Liver (tissue), 9 donors: ENCODE data around the gene KCTD2. TPM values are rescaled to one million over a fixed set of nuclear protein-coding genes. Genes with fewer than 3 reads are reported as not detected.

Source experiments
- DNase-seq: peaks from one replicate; pipeline ENCODE4 v3.0.0-alpha.2; 2017; ENCODE audit warnings: low spot score
- H3K27ac ChIP-seq, 2 donors: one replicate each; pipeline ENCODE4 v1.7.0; 2013; ENCODE audit warnings: inconsistent platforms in 2 of 2, low read length in 2 of 2, control low read depth in 1 of 2, low read depth in 1 of 2, mild to moderate bottlenecking in 1 of 2
- H3K27me3 ChIP-seq, 4 donors: one replicate each; pipeline versions ENCODE4 v1.6.1 to v1.7.0; 2013; ENCODE audit warnings: low read length in 3 of 4, inconsistent platforms in 1 of 4, mild to moderate bottlenecking in 1 of 4, moderate library complexity in 1 of 4; ENCODE audit not compliant: control insufficient read depth in 4 of 4, insufficient read depth in 4 of 4
- H3K36me3 ChIP-seq, 4 donors: one replicate each; pipeline versions ENCODE4 v1.6.1 to v1.7.0; 2013; ENCODE audit warnings: low read length in 3 of 4, mild to moderate bottlenecking in 3 of 4, low read depth in 1 of 4, moderate library complexity in 1 of 4; ENCODE audit not compliant: control insufficient read depth in 4 of 4, insufficient read depth in 3 of 4
- H3K4me1 ChIP-seq, 4 donors: one replicate each; pipeline versions ENCODE4 v1.6.1 to v1.7.0; 2013; ENCODE audit warnings: low read length in 3 of 4, mild to moderate bottlenecking in 3 of 4, moderate library complexity in 1 of 4; ENCODE audit not compliant: control insufficient read depth in 4 of 4, insufficient read depth in 4 of 4
- H3K4me3 ChIP-seq, 3 donors: one replicate each; pipeline versions ENCODE4 v1.6.1 to v1.7.0; 2013; ENCODE audit warnings: low read length in 3 of 3, control low read depth in 1 of 3, low read depth in 1 of 3, mild to moderate bottlenecking in 1 of 3
- H3K9ac ChIP-seq, 2 donors: one replicate each; pipeline ENCODE4 v1.7.0; 2013; ENCODE audit warnings: low read length in 2 of 2, mild to moderate bottlenecking in 2 of 2, moderate library complexity in 2 of 2, control low read depth in 1 of 2, low read depth in 1 of 2
- H3K9me3 ChIP-seq, 4 donors: one replicate each; pipeline versions ENCODE4 v1.6.1 to v1.7.0; 2013; ENCODE audit warnings: low read length in 3 of 4; ENCODE audit not compliant: control insufficient read depth in 4 of 4
- EGR1 ChIP-seq, 2 donors: IDR thresholded peaks; 2 replicates each; pipeline ENCODE4 v1.6.1; 2016 to 2018; ENCODE audit warnings: antibody characterized with exemption in 2 of 2, low read depth in 2 of 2
- FOXA1 ChIP-seq: IDR thresholded peaks from 2 replicates; pipeline ENCODE4 v1.6.1; 2016; ENCODE audit warnings: antibody characterized with exemption
- FOXA2 ChIP-seq: IDR thresholded peaks from 2 replicates; pipeline ENCODE4 v1.6.1; 2016; ENCODE audit warnings: antibody characterized with exemption
- GABPA ChIP-seq, 2 donors: IDR thresholded peaks in 1 of 2; conservative IDR thresholded peaks in 1 of 2; 2 replicates each; pipeline ENCODE4 v1.6.1; 2016; ENCODE audit warnings: antibody characterized with exemption in 2 of 2, mild to moderate bottlenecking in 1 of 2, moderate library complexity in 1 of 2
- HNF4A ChIP-seq, 2 donors: conservative IDR thresholded peaks; 2 replicates each; pipeline ENCODE4 v1.6.1; 2016; ENCODE audit warnings: antibody characterized with exemption in 2 of 2, mild to moderate bottlenecking in 2 of 2
- HNF4G ChIP-seq: IDR thresholded peaks from 2 replicates; pipeline ENCODE4 v1.6.1; 2016; ENCODE audit warnings: antibody characterized with exemption
- JUND ChIP-seq, 2 donors: IDR thresholded peaks; 2 replicates each; pipeline ENCODE4 v1.6.1; 2016; ENCODE audit warnings: antibody characterized with exemption in 2 of 2
- NR2F2 ChIP-seq: IDR thresholded peaks from 2 replicates; pipeline ENCODE4 v1.6.1; 2016; ENCODE audit warnings: antibody characterized with exemption
- RAD21 ChIP-seq, 2 donors: IDR thresholded peaks; 2 replicates each; pipeline ENCODE4 v1.6.1; 2016; ENCODE audit warnings: antibody characterized with exemption in 2 of 2, mild to moderate bottlenecking in 2 of 2
- REST ChIP-seq: IDR thresholded peaks from 2 replicates; pipeline ENCODE4 v1.6.1; 2016; ENCODE audit warnings: antibody characterized with exemption, mild to moderate bottlenecking
- RXRA ChIP-seq, 2 donors: IDR thresholded peaks; 2 replicates each; pipeline ENCODE4 v1.6.1; 2017 to 2018; ENCODE audit warnings: antibody characterized with exemption in 2 of 2, mild to moderate bottlenecking in 1 of 2
- SP1 ChIP-seq: IDR thresholded peaks from 2 replicates; pipeline ENCODE4 v1.6.1; 2018; ENCODE audit warnings: antibody characterized with exemption, mild to moderate bottlenecking
- TAF1 ChIP-seq: conservative IDR thresholded peaks from 2 replicates; pipeline ENCODE4 v1.6.1; 2016; ENCODE audit warnings: antibody characterized with exemption, mild to moderate bottlenecking
- YY1 ChIP-seq: IDR thresholded peaks from 2 replicates; pipeline ENCODE4 v1.6.1; 2016; ENCODE audit warnings: antibody characterized with exemption, mild to moderate bottlenecking
- ZBTB33 ChIP-seq: IDR thresholded peaks from 2 replicates; pipeline ENCODE4 v1.6.1; 2016; ENCODE audit warnings: antibody characterized with exemption
- WGBS: extraction: QIAGEN DNeasy Blood & Tissue Kit; methylation state at CpG from one replicate; pipeline ENCODE4 v1.1.7; 2013; 5-methylcytosine and 5-hydroxymethylcytosine counted together
- polyA plus RNA-seq, 2 donors: library from polyadenylated mRNA; stranded (reverse) in 1 of 2; unstranded in 1 of 2; fragments of 200-250 nt in 1 of 2; fragments of >200 nt in 1 of 2; fragmentation: Nextera tagmentation in 1 of 2; extraction: Ambion mirVana in 1 of 2; gene quantifications; one replicate each; pipeline versions ENCODE4 v1.2.1 to v1.2.3, GENCODE V29; 2013 to 2015
- total RNA-seq, 2 donors: library from RNA; depleted of rRNA; stranded (reverse); fragments of >200 nt; gene quantifications; one replicate each; pipeline ENCODE4 v1.2.3, GENCODE V29; 2014
- TF ChIP-seq, protein P1 (sequence below): IDR thresholded peaks from 2 replicates; pipeline ENCODE4 v1.6.1; 2016; ENCODE audit warnings: antibody characterized with exemption
- TF ChIP-seq, protein P2 (sequence below): IDR thresholded peaks from 2 replicates; pipeline ENCODE4 v1.6.1; 2016; ENCODE audit warnings: antibody characterized with exemption
- TF ChIP-seq, protein P3 (sequence below): fragments of 150-350 bp; IDR thresholded peaks from 2 replicates; pipeline ENCODE4 v1.5.1; 2017; ENCODE audit warnings: improper control_type of control experiment, low read depth, low read length; ENCODE audit not compliant: missing input control
- donor health status: healthy.
- donor health status: healthy.
- donor health status: healthy.
- donor health status: healthy.
- donor health status: healthy.

KCTD2 gene
- total and polyA plus RNA-seq, 4 donors: 2.4 to 8.2 (median 6.4) TPM

GRCh38 chr17:75012346-75013091 is 34.5 kb upstream of the KCTD2 start, which contains the start of gene MRPL58 (continued):
- TF ChIP-seq REST (no peak), FOXA1 (no peak), SP1 (no peak), EGR1 (IDR thresholded peaks at IDR 0.05; ENCODE audit: low read depth in 2 of 2) (no peak), GABPA (IDR thresholded peaks at IDR 0.05 in 1 of 2, conservative IDR thresholded peaks at IDR 0.05 in 1 of 2) (peak; percentile 72 to 91), HNF4G (no peak), YY1 (peak; percentile 91), RXRA (IDR thresholded peaks at IDR 0.05) (no peak), TAF1 (no peak), HNF4A (conservative IDR thresholded peaks at IDR 0.05) (no peak), RAD21 (IDR thresholded peaks at IDR 0.05) (peak; percentile 46 to 56), JUND (IDR thresholded peaks at IDR 0.05) (no peak), NR2F2 (no peak)
- TF ChIP-seq, protein P1, sequence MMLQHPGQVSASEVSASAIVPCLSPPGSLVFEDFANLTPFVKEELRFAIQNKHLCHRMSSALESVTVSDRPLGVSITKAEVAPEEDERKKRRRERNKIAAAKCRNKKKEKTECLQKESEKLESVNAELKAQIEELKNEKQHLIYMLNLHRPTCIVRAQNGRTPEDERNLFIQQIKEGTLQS: no peak
- TF ChIP-seq, protein P2, sequence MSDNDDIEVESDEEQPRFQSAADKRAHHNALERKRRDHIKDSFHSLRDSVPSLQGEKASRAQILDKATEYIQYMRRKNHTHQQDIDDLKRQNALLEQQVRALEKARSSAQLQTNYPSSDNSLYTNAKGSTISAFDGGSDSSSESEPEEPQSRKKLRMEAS: no peak

DNA sequence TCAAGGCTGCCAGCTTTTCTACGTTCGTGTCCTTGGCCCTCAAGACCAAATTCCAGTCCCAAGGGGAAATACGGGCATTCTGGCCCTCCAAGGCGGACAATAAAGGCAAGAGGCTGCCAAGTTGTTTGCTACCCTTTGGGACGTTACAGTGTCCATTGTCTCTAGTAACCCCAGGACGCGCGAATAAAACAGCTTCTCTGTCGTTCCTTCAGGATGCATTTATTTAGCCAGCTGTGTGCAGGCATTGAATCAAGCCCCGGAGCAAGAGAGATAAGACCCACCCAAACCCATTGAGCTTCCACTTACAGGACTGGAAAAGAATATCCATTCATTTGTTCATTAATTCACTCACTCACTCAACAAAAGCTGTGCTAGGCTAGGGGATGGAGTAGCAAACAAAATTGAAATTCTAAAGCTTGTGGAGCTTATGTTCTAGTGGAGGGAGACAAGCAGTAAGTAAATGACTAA is 33.9 kb upstream of the KCTD2 start:
- TF ChIP-seq ZBTB33: no peak
- TF ChIP-seq NR2F2: no peak
- TF ChIP-seq GABPA (IDR thresholded peaks at IDR 0.05 in 1 of 2, conservative IDR thresholded peaks at IDR 0.05 in 1 of 2): no peak
- TF ChIP-seq SP1: no peak
- no peak for TF ChIP-seq RXRA (IDR thresholded peaks at IDR 0.05)
- TF ChIP-seq, protein P1: no peak
- no peak for TF ChIP-seq FOXA1
- no peak for TF ChIP-seq REST
- no peak for TF ChIP-seq TAF1
- TF ChIP-seq EGR1 (IDR thresholded peaks at IDR 0.05; ENCODE audit: low read depth in 2 of 2): no peak
- no peak for TF ChIP-seq HNF4G
- TF ChIP-seq HNF4A (conservative IDR thresholded peaks at IDR 0.05): no peak
- TF ChIP-seq JUND (IDR thresholded peaks at IDR 0.05): no peak
- TF ChIP-seq RAD21 (IDR thresholded peaks at IDR 0.05): no peak
- TF ChIP-seq, protein P2: no peak
- TF ChIP-seq, protein P3, sequence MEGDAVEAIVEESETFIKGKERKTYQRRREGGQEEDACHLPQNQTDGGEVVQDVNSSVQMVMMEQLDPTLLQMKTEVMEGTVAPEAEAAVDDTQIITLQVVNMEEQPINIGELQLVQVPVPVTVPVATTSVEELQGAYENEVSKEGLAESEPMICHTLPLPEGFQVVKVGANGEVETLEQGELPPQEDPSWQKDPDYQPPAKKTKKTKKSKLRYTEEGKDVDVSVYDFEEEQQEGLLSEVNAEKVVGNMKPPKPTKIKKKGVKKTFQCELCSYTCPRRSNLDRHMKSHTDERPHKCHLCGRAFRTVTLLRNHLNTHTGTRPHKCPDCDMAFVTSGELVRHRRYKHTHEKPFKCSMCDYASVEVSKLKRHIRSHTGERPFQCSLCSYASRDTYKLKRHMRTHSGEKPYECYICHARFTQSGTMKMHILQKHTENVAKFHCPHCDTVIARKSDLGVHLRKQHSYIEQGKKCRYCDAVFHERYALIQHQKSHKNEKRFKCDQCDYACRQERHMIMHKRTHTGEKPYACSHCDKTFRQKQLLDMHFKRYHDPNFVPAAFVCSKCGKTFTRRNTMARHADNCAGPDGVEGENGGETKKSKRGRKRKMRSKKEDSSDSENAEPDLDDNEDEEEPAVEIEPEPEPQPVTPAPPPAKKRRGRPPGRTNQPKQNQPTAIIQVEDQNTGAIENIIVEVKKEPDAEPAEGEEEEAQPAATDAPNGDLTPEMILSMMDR: no peak
- TF ChIP-seq YY1: no peak
- TF ChIP-seq FOXA2: no peak
- peaks cover 4 to 20% (median 14%) of the 10 kb centered on the region in 4 donors for H3K4me1 ChIP-seq
- peak overlapping the region; percentile 5 to 75 for H3K9ac ChIP-seq
- H3K36me3 ChIP-seq: peaks cover 0 to 3% (median 1%) of the 10 kb centered on the region in 4 donors
- DNase-seq: no peak
- H3K27me3 ChIP-seq: no peaks in the 10 kb centered on the region
- H3K9me3 ChIP-seq: no peaks in the 10 kb centered on the region
- peak overlapping the region; percentile 87 to 91 (median 90) for H3K4me3 ChIP-seq
- 1% methylated on average over 10 of the region's 10 CpGs for WGBS
- peak overlapping the region; percentile 42 to 72 for H3K27ac ChIP-seq
